ENCODE results near the gene OR52W1. TPM values are rescaled to one million over a fixed set of nuclear protein-coding genes. Genes with fewer than 3 reads are reported as not detected.

Gene OR52W1
- not detected in 2 replicates for total RNA-seq (2021)
- Bru-seq, nascent RNA: not detected
- BruChase-seq, experiment 1, labeled RNA remaining after a 2-hour chase: not detected
- not detected for BruChase-seq, experiment 2, labeled RNA remaining after a 6-hour chase
- long read RNA-seq: 0 reads

- H3K4me3 ChIP-seq (ENCODE audit: low read depth, low read length, poor library complexity, severe bottlenecking): no peak within 1 kb of the TSS
- peaks cover 7% of the 10 kb centered on the region for H3K4me1 ChIP-seq (ENCODE audit: insufficient read depth, low read length, poor library complexity, severe bottlenecking)
- no peak for DNase-seq (ENCODE audit: low spot score)
- H3K27me3 ChIP-seq (replicated peaks; ENCODE audit: insufficient read depth, low read depth, low read length, poor library complexity): no peaks in the 10 kb centered on the region
- TF ChIP-seq EZH2 (IDR thresholded peaks at IDR 0.05; ENCODE audit: borderline replicate concordance, low read depth, low read length, poor library complexity, severe bottlenecking) (no peak), CTCF (conservative IDR thresholded peaks at IDR 0.05; ENCODE audit: low read depth, low read length) (no peak)
- no peaks in the 10 kb centered on the region for H3K9me3 ChIP-seq (ENCODE audit: low read depth, low read length, poor library complexity, severe bottlenecking)
- intact Hi-C loops (cut with micrococcal nuclease; ENCODE audit: unreplicated experiment): no loop called here
- ChIA-PET POLR2A (ENCODE audit: low non-redundant PET) (no interaction called here), CTCF (no interaction called here)
- H3K27ac ChIP-seq (ENCODE audit: low read depth, low read length, poor library complexity, severe bottlenecking): no peak within 1 kb of the TSS
- no TSS peak for BruUV-seq (replicated peaks)
- H3K36me3 ChIP-seq (ENCODE audit: insufficient read depth, low read length, poor library complexity, severe bottlenecking): no peaks in the 10 kb centered on the region
Measured at GRCh38 chr11:6199174-6199810, at the start of gene OR52W1. Gene OR52W1, plus strand, starts transcription at chr11:6199224. Its CDS starts 0 bp downstream, at chr11:6199224.

- BruUV-seq (replicated peaks): no TSS peak
- H3K4me1 ChIP-seq (ENCODE audit: insufficient read depth, low read length, poor library complexity, severe bottlenecking): no peaks in the 10 kb centered on the region
- DNase-seq (ENCODE audit: low spot score): no peak
- CTCF ChIA-PET: no interaction called here
- POLR2A ChIA-PET (ENCODE audit: low non-redundant PET): no interaction called here
- no peak overlapping the region for H3K27ac ChIP-seq (ENCODE audit: low read depth, low read length, poor library complexity, severe bottlenecking)
- H3K36me3 ChIP-seq (ENCODE audit: insufficient read depth, low read length, poor library complexity, severe bottlenecking): no peaks in the 10 kb centered on the region
- intact Hi-C loops (cut with micrococcal nuclease; ENCODE audit: unreplicated experiment): no loop called here
- H3K9me3 ChIP-seq (ENCODE audit: low read depth, low read length, poor library complexity, severe bottlenecking): no peaks in the 10 kb centered on the region
- no peak overlapping the region for H3K4me3 ChIP-seq (ENCODE audit: low read depth, low read length, poor library complexity, severe bottlenecking)
- TF ChIP-seq CTCF (conservative IDR thresholded peaks at IDR 0.05; ENCODE audit: low read depth, low read length): no peak
- no peak for TF ChIP-seq EZH2 (IDR thresholded peaks at IDR 0.05; ENCODE audit: borderline replicate concordance, low read depth, low read length, poor library complexity, severe bottlenecking)
- H3K27me3 ChIP-seq (replicated peaks; ENCODE audit: insufficient read depth, low read depth, low read length, poor library complexity): no peaks in the 10 kb centered on the region
Measured at GRCh38 chr11:6151117-6151516, 47.9 kb upstream of the OR52W1 start.

GRCh38 chr11:6152126-6152525 lies 46.9 kb upstream of the OR52W1 start:
- POLR2A ChIA-PET (ENCODE audit: low non-redundant PET): no interaction called here
- Histone ChIP-seq H3K9me3 (ENCODE audit: low read depth, low read length, poor library complexity, severe bottlenecking) (no peaks in the 10 kb centered on the region), H3K27me3 (replicated peaks; ENCODE audit: insufficient read depth, low read depth, low read length, poor library complexity) (no peaks in the 10 kb centered on the region), H3K36me3 (ENCODE audit: insufficient read depth, low read length, poor library complexity, severe bottlenecking) (no peaks in the 10 kb centered on the region), H3K4me3 (ENCODE audit: low read depth, low read length, poor library complexity, severe bottlenecking) (no peak overlapping the region), H3K27ac (ENCODE audit: low read depth, low read length, poor library complexity, severe bottlenecking) (no peak overlapping the region), H3K4me1 (ENCODE audit: insufficient read depth, low read length, poor library complexity, severe bottlenecking) (no peaks in the 10 kb centered on the region)
- CTCF ChIA-PET: no interaction called here
- TF ChIP-seq CTCF (conservative IDR thresholded peaks at IDR 0.05; ENCODE audit: low read depth, low read length): no peak
- no peak for TF ChIP-seq EZH2 (IDR thresholded peaks at IDR 0.05; ENCODE audit: borderline replicate concordance, low read depth, low read length, poor library complexity, severe bottlenecking)
- intact Hi-C loops (cut with micrococcal nuclease; ENCODE audit: unreplicated experiment): no loop called here
- no peak for DNase-seq (ENCODE audit: low spot score)
- BruUV-seq (replicated peaks): no TSS peak

Data from A673 (cell line).